GM19438 (cell line): ENCODE measurements around the gene NPAS2.

ENCODE experiments used
- ATAC-seq: cut with Tn5 transposase; IDR thresholded peaks from one replicate; pipeline ENCODE4 v1.9.1; 2021; ENCODE audit warnings: low read depth; ENCODE audit not compliant: unreplicated experiment

Gene NPAS2

GRCh38 chr2:100983201-100983600, 163.3 kb downstream of the NPAS2 start:
- no peak for ATAC-seq

GRCh38 chr2:100983684-100984310, 163.9 kb downstream of the NPAS2 start:
- no peak for ATAC-seq

GRCh38 chr2:100984892-100985307, 165.0 kb downstream of the NPAS2 start:
- ATAC-seq = peak; percentile 80

GRCh38 chr2:100986157-100986556, 166.2 kb downstream of the NPAS2 start:
- ATAC-seq = no peak

- no peak for ATAC-seq
These were observed 167.6 kb downstream of the NPAS2 start for GRCh38 chr2:100987536-100987935.

- ATAC-seq = no peak
These were observed 168.0 kb downstream of the NPAS2 start for GRCh38 chr2:100987974-100988373.

GRCh38 chr2:100988630-100989417, 168.9 kb downstream of the NPAS2 start:
- no peak for ATAC-seq

GRCh38 chr2:100989666-100990065, 169.7 kb downstream of the NPAS2 start:
- ATAC-seq = no peak

GRCh38 chr2:100990166-100990565, 170.2 kb downstream of the NPAS2 start:
- no peak for ATAC-seq

GRCh38 chr2:100990650-100991403, 170.9 kb downstream of the NPAS2 start:
- no peak for ATAC-seq

GRCh38 chr2:100991404-100991773, 171.4 kb downstream of the NPAS2 start:
- ATAC-seq = no peak

GRCh38 chr2:100992262-100992661, 172.3 kb downstream of the NPAS2 start:
- ATAC-seq = no peak

- ATAC-seq = no peak
These were observed 173.4 kb downstream of the NPAS2 start for GRCh38 chr2:100993294-100993693.

- no peak for ATAC-seq
These were observed 175.6 kb downstream of the NPAS2 start for GRCh38 chr2:100995309-100996075.

GRCh38 chr2:100997509-100998234, 177.7 kb downstream of the NPAS2 start:
- no peak for ATAC-seq

GRCh38 chr2:100998235-100998573, 178.3 kb downstream of the NPAS2 start:
- ATAC-seq = no peak

- ATAC-seq = no peak
These were observed 180.1 kb downstream of the NPAS2 start for GRCh38 chr2:100999995-101000394.

- peak; percentile 97 for ATAC-seq
These were observed 182.0 kb downstream of the NPAS2 start, which contains the start of gene RPL31 for GRCh38 chr2:101001691-101002561. RPL31 (plus strand) TSS chr2:101002289; CDS start chr2:101002702, 413 bp downstream.
